Measurements from ENCODE around the gene CPNE7.

DNA sequence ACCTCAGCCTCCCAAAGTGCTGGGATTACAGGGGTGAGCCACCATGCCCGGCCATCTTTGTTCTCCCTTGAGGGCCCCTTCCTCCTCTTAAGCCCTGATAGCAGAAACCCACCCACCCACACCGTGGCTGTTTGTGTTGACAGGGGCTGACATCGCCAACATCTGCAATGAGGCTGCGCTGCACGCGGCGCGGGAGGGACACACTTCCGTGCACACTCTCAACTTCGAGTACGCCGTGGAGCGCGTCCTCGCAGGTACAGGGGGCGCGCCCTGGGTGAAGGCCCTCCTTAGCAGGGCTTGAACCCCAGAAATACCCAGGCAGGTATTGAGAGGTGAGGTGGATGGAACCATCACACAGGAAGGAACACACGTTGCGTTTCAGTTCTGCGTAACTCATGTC lies 27.7 kb upstream of the CPNE7 start:
- TF ChIP-seq JUNB (IDR thresholded peaks at IDR 0.05) (no peak), NFYB (IDR thresholded peaks at IDR 0.05; ENCODE audit: insufficient read depth, low read depth, low read length) (no peak), PAX8 (IDR thresholded peaks at IDR 0.05) (no peak), RFX5 (IDR thresholded peaks at IDR 0.05; ENCODE audit: low read depth, low read length) (no peak), NFIC (IDR thresholded peaks at IDR 0.05; ENCODE audit: low read depth, low read length) (no peak), TCF3 (IDR thresholded peaks at IDR 0.05; ENCODE audit: borderline replicate concordance, insufficient read depth, low read depth, low read length) (no peak)
- TF ChIP-seq, protein P1, sequence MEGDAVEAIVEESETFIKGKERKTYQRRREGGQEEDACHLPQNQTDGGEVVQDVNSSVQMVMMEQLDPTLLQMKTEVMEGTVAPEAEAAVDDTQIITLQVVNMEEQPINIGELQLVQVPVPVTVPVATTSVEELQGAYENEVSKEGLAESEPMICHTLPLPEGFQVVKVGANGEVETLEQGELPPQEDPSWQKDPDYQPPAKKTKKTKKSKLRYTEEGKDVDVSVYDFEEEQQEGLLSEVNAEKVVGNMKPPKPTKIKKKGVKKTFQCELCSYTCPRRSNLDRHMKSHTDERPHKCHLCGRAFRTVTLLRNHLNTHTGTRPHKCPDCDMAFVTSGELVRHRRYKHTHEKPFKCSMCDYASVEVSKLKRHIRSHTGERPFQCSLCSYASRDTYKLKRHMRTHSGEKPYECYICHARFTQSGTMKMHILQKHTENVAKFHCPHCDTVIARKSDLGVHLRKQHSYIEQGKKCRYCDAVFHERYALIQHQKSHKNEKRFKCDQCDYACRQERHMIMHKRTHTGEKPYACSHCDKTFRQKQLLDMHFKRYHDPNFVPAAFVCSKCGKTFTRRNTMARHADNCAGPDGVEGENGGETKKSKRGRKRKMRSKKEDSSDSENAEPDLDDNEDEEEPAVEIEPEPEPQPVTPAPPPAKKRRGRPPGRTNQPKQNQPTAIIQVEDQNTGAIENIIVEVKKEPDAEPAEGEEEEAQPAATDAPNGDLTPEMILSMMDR (IDR thresholded peaks at IDR 0.05 in 2 of 3, conservative IDR thresholded peaks at IDR 0.05 in 1 of 3; ENCODE audit: control insufficient read depth in 2 of 3, extremely low read depth in 1 of 3, insufficient read depth in 1 of 3, low read depth in 3 of 3, low read length in 3 of 3): no peak
- TF ChIP-seq, protein P2, sequence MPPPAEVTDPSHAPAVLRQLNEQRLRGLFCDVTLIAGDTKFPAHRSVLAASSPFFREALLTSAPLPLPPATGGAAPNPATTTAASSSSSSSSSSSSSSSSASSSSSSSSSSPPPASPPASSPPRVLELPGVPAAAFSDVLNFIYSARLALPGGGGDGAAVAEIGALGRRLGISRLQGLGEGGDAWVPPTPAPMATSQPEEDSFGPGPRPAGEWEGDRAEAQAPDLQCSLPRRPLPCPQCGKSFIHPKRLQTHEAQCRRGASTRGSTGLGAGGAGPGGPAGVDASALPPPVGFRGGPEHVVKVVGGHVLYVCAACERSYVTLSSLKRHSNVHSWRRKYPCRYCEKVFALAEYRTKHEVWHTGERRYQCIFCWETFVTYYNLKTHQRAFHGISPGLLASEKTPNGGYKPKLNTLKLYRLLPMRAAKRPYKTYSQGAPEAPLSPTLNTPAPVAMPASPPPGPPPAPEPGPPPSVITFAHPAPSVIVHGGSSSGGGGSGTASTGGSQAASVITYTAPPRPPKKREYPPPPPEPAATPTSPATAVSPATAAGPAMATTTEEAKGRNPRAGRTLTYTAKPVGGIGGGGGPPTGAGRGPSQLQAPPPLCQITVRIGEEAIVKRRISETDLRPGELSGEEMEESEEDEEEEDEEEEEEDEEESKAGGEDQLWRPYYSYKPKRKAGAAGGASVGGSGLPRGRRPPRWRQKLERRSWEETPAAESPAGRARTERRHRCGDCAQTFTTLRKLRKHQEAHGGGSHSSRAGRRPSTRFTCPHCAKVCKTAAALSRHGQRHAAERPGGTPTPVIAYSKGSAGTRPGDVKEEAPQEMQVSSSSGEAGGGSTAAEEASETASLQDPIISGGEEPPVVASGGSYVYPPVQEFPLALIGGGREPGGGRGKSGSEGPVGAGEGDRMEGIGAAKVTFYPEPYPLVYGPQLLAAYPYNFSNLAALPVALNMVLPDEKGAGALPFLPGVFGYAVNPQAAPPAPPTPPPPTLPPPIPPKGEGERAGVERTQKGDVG (CRISPR knock-in tag; IDR thresholded peaks at IDR 0.05): no peak

Measured in GM12878 (cell line).